Neural crest cell (in vitro differentiated cells): Measurements from ENCODE around the gene LINC01488. TPM values are rescaled to one million over a fixed set of nuclear protein-coding genes. Genes with fewer than 3 reads are reported as not detected.

ENCODE experiments used
- DNase-seq: peaks from one replicate; pipeline ENCODE4 v3.0.0; 2021; ENCODE audit warnings: low read depth, mixed read lengths, low spot score
- H3K27ac Mint-ChIP-seq: one replicate; pipeline ENCODE4 v1.8.0; 2021; ENCODE audit warnings: mild to moderate bottlenecking, mixed read lengths; ENCODE audit not compliant: unreplicated experiment
- H3K27me3 Mint-ChIP-seq: 2 replicates; pipeline ENCODE4 v1.8.0; 2021; ENCODE audit warnings: low read depth, mild to moderate bottlenecking, mixed read lengths
- H3K36me3 Mint-ChIP-seq: 2 replicates; pipeline ENCODE4 v1.8.0; 2021; ENCODE audit warnings: low read depth, mild to moderate bottlenecking, mixed read lengths
- H3K4me1 Mint-ChIP-seq: 2 replicates; pipeline ENCODE4 v1.8.0; 2021; ENCODE audit warnings: mixed read lengths
- H3K4me3 Mint-ChIP-seq: one replicate; pipeline ENCODE4 v1.8.0; 2021; ENCODE audit warnings: mild to moderate bottlenecking, mixed read lengths
- H3K9me3 Mint-ChIP-seq: 2 replicates; pipeline ENCODE4 v1.8.0; 2021; ENCODE audit warnings: mixed read lengths
- CTCF ChIP-seq: fragments of 200-600 bp; sonication (generic); conservative IDR thresholded peaks from 2 replicates; pipeline ENCODE4 v1.5.0; 2021; ENCODE audit warnings: antibody characterized with exemption, mild to moderate bottlenecking
- total RNA-seq: library from RNA; stranded (reverse); gene quantifications from 2 replicates; pipeline ENCODE4 v1.2.1, GENCODE V29; 2021

Gene LINC01488
- total RNA-seq, 1 donor from 2014 or later = not detected

- Mint-ChIP-seq H3K36me3 (peaks cover 14% of the 10 kb centered on the region), H3K4me1 (peaks cover 14% of the 10 kb centered on the region), H3K27me3 (no peaks in the 10 kb centered on the region), H3K27ac (no peak overlapping the region), H3K9me3 (peaks cover 19% of the 10 kb centered on the region), H3K4me3 (no peak overlapping the region)
- no peak for DNase-seq
- no peak for TF ChIP-seq CTCF
These were observed 21.5 kb upstream of the LINC01488 start for GRCh38 chr11:69459848-69460539.

GRCh38 chr11:69460540-69461257, 20.8 kb upstream of the LINC01488 start:
- Mint-ChIP-seq H3K4me1 (peaks cover 14% of the 10 kb centered on the region), H3K36me3 (peaks cover 14% of the 10 kb centered on the region), H3K27me3 (no peaks in the 10 kb centered on the region), H3K9me3 (peaks cover 19% of the 10 kb centered on the region), H3K4me3 (no peak overlapping the region), H3K27ac (no peak overlapping the region)
- TF ChIP-seq CTCF = no peak
- no peak for DNase-seq

- Mint-ChIP-seq H3K36me3 (peaks cover 14% of the 10 kb centered on the region), H3K9me3 (peaks cover 19% of the 10 kb centered on the region)
These were observed 20.0 kb upstream of the LINC01488 start for GRCh38 chr11:69461272-69461962.

DNA sequence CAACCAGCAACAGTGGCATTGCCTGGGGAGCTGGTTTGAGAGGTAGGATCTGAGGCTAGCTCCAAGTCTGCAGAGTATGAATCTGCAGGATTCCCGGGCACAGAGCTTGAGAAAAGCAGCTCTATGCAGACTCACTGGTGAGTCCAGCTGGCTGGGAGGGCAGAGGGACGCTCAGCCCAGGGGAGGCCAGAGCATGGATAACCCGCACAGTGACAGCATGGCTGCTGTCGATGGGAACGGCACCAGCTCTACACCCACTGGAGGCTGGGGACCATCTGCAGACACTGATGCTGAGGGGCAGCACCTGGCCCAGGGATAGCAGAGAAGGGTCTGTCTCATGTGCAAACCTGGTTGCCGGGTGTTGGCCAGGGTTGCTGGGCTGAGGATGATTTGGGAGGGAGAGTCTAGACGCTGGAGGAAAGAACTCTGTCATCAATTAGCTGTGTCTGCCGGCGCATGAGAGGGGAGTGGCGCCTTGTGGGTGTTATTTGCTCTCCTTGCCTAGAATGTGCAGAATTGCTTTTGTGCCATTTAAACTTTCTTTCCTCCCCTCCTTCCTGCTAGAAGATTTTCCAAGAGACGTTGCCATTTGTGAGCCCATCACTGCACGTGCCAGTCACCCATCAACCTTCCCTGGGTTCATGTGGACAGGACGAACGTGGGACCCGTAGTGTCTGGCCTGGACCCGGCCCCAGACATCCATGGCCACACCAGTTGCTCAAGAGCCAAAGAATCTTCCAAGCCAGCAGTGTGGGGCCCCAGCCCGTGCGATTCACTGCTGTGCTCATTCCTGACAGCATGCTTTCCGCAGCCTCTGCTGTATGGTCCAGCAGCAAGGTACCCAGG, 19.1 kb upstream of the LINC01488 start:
- Mint-ChIP-seq H3K4me1 (peaks cover 19% of the 10 kb centered on the region), H3K4me3 (no peak overlapping the region), H3K27ac (peak overlapping the region; percentile 43), H3K36me3 (peaks cover 12% of the 10 kb centered on the region), H3K9me3 (peaks cover 17% of the 10 kb centered on the region), H3K27me3 (no peaks in the 10 kb centered on the region)
- no peak for TF ChIP-seq CTCF
- DNase-seq = no peak

More at GRCh38 chr11:69461272-69461962, 20.0 kb upstream of the LINC01488 start:
- peak overlapping the region; percentile 43 for H3K27ac Mint-ChIP-seq
- H3K4me3 Mint-ChIP-seq = no peak overlapping the region
- H3K4me1 Mint-ChIP-seq = peaks cover 14% of the 10 kb centered on the region
- TF ChIP-seq CTCF = no peak
- H3K27me3 Mint-ChIP-seq = no peaks in the 10 kb centered on the region
- DNase-seq = no peak
